ENCODE results near the gene CRYBG2.
A peak's percentile ranks its signal among the peaks of the same experiment; 100 is the strongest.

Gene CRYBG2

GRCh38 chr1:26290882-26291261, 63.1 kb downstream of the CRYBG2 start:
- Mint-ChIP-seq H3K27ac (peak overlapping the region; percentile 97), H3K9me3 (no peaks in the 10 kb centered on the region), H3K4me3 (no peak overlapping the region), H3K27me3 (ENCODE audit: low read depth) (no peaks in the 10 kb centered on the region), H3K4me1 (ENCODE audit: low read depth) (peaks cover 55% of the 10 kb centered on the region), H3K36me3 (ENCODE audit: low read depth) (peaks cover 23% of the 10 kb centered on the region)

- peaks cover 58% of the 10 kb centered on the region for H3K4me1 Mint-ChIP-seq (ENCODE audit: low read depth)
- peak overlapping the region; percentile 59 for H3K4me3 Mint-ChIP-seq
These were observed 63.6 kb downstream of the CRYBG2 start for GRCh38 chr1:26290122-26290881.

GRCh38 chr1:26289158-26290059, 64.5 kb downstream of the CRYBG2 start:
- H3K4me3 Mint-ChIP-seq, result peak overlapping the region; percentile 78
- H3K27me3 Mint-ChIP-seq (ENCODE audit: low read depth), result no peaks in the 10 kb centered on the region
- peaks cover 67% of the 10 kb centered on the region for H3K4me1 Mint-ChIP-seq (ENCODE audit: low read depth)
- H3K36me3 Mint-ChIP-seq (ENCODE audit: low read depth), result peaks cover 28% of the 10 kb centered on the region
- H3K27ac Mint-ChIP-seq, result peak overlapping the region; percentile 97
- H3K9me3 Mint-ChIP-seq, result no peaks in the 10 kb centered on the region

More at GRCh38 chr1:26290122-26290881, 63.6 kb downstream of the CRYBG2 start:
- peaks cover 20% of the 10 kb centered on the region for H3K36me3 Mint-ChIP-seq (ENCODE audit: low read depth)
- H3K27ac Mint-ChIP-seq, result peak overlapping the region; percentile 97
- H3K27me3 Mint-ChIP-seq (ENCODE audit: low read depth), result no peaks in the 10 kb centered on the region
- no peaks in the 10 kb centered on the region for H3K9me3 Mint-ChIP-seq

- no peaks in the 10 kb centered on the region for H3K9me3 Mint-ChIP-seq
- H3K27me3 Mint-ChIP-seq (ENCODE audit: low read depth), result no peaks in the 10 kb centered on the region
- peaks cover 76% of the 10 kb centered on the region for H3K4me1 Mint-ChIP-seq (ENCODE audit: low read depth)
- peak overlapping the region; percentile 97 for H3K27ac Mint-ChIP-seq
- peaks cover 28% of the 10 kb centered on the region for H3K36me3 Mint-ChIP-seq (ENCODE audit: low read depth)
- H3K4me3 Mint-ChIP-seq, result peak overlapping the region; percentile 78
These were observed 65.5 kb downstream of the CRYBG2 start for GRCh38 chr1:26288311-26288941.

- H3K4me1 Mint-ChIP-seq (ENCODE audit: low read depth), result peaks cover 82% of the 10 kb centered on the region
- peak overlapping the region; percentile 97 for H3K27ac Mint-ChIP-seq
- H3K9me3 Mint-ChIP-seq, result no peaks in the 10 kb centered on the region
- peaks cover 31% of the 10 kb centered on the region for H3K36me3 Mint-ChIP-seq (ENCODE audit: low read depth)
- H3K27me3 Mint-ChIP-seq (ENCODE audit: low read depth), result no peaks in the 10 kb centered on the region
- H3K4me3 Mint-ChIP-seq, result peak overlapping the region; percentile 78
These were observed 66.1 kb downstream of the CRYBG2 start for GRCh38 chr1:26287811-26288210.

GRCh38 chr1:26287033-26287711, 66.8 kb downstream of the CRYBG2 start:
- Mint-ChIP-seq H3K4me3 (peak overlapping the region; percentile 78), H3K4me1 (ENCODE audit: low read depth) (peaks cover 87% of the 10 kb centered on the region), H3K27me3 (ENCODE audit: low read depth) (no peaks in the 10 kb centered on the region), H3K36me3 (ENCODE audit: low read depth) (peaks cover 35% of the 10 kb centered on the region), H3K27ac (peak overlapping the region; percentile 97), H3K9me3 (no peaks in the 10 kb centered on the region)

GRCh38 chr1:26286064-26286416, 67.9 kb downstream of the CRYBG2 start:
- Mint-ChIP-seq H3K4me3 (no peak overlapping the region), H3K27ac (peak overlapping the region; percentile 97), H3K36me3 (ENCODE audit: low read depth) (peaks cover 39% of the 10 kb centered on the region), H3K27me3 (ENCODE audit: low read depth) (no peaks in the 10 kb centered on the region), H3K9me3 (no peaks in the 10 kb centered on the region), H3K4me1 (ENCODE audit: low read depth) (peaks cover 88% of the 10 kb centered on the region)

GRCh38 chr1:26285366-26286063, 68.4 kb downstream of the CRYBG2 start:
- no peaks in the 10 kb centered on the region for H3K9me3 Mint-ChIP-seq
- H3K27me3 Mint-ChIP-seq (ENCODE audit: low read depth), result no peaks in the 10 kb centered on the region
- H3K4me3 Mint-ChIP-seq, result peak overlapping the region; percentile 17
- peaks cover 89% of the 10 kb centered on the region for H3K4me1 Mint-ChIP-seq (ENCODE audit: low read depth)
- peaks cover 42% of the 10 kb centered on the region for H3K36me3 Mint-ChIP-seq (ENCODE audit: low read depth)
- peak overlapping the region; percentile 97 for H3K27ac Mint-ChIP-seq

- H3K27me3 Mint-ChIP-seq (ENCODE audit: low read depth), result no peaks in the 10 kb centered on the region
- H3K4me1 Mint-ChIP-seq (ENCODE audit: low read depth), result peaks cover 83% of the 10 kb centered on the region
- H3K36me3 Mint-ChIP-seq (ENCODE audit: low read depth), result peaks cover 39% of the 10 kb centered on the region
- H3K9me3 Mint-ChIP-seq, result no peaks in the 10 kb centered on the region
- peak overlapping the region; percentile 97 for H3K27ac Mint-ChIP-seq
- H3K4me3 Mint-ChIP-seq, result peak overlapping the region; percentile 80
These were observed 69.2 kb downstream of the CRYBG2 start for GRCh38 chr1:26284597-26285347.

- Mint-ChIP-seq H3K36me3 (ENCODE audit: low read depth) (peaks cover 40% of the 10 kb centered on the region), H3K27ac (peak overlapping the region; percentile 97), H3K4me1 (ENCODE audit: low read depth) (peaks cover 80% of the 10 kb centered on the region), H3K9me3 (no peaks in the 10 kb centered on the region), H3K27me3 (ENCODE audit: low read depth) (no peaks in the 10 kb centered on the region), H3K4me3 (peak overlapping the region; percentile 80)
These were observed 69.9 kb downstream of the CRYBG2 start for GRCh38 chr1:26283871-26284596.

GRCh38 chr1:26283279-26283853, 70.6 kb downstream of the CRYBG2 start:
- peaks cover 44% of the 10 kb centered on the region for H3K36me3 Mint-ChIP-seq (ENCODE audit: low read depth)
- H3K27ac Mint-ChIP-seq, result peak overlapping the region; percentile 97
- H3K4me3 Mint-ChIP-seq, result peak overlapping the region; percentile 80
- H3K27me3 Mint-ChIP-seq (ENCODE audit: low read depth), result no peaks in the 10 kb centered on the region
- H3K4me1 Mint-ChIP-seq (ENCODE audit: low read depth), result peaks cover 79% of the 10 kb centered on the region
- no peaks in the 10 kb centered on the region for H3K9me3 Mint-ChIP-seq

- Mint-ChIP-seq H3K27ac (peak overlapping the region; percentile 97), H3K9me3 (no peaks in the 10 kb centered on the region), H3K4me1 (ENCODE audit: low read depth) (peaks cover 79% of the 10 kb centered on the region), H3K4me3 (peak overlapping the region; percentile 80), H3K36me3 (ENCODE audit: low read depth) (peaks cover 49% of the 10 kb centered on the region), H3K27me3 (ENCODE audit: low read depth) (no peaks in the 10 kb centered on the region)
These were observed 71.5 kb downstream of the CRYBG2 start for GRCh38 chr1:26282401-26282918.
